Spinal cord (tissue), 10 donors: ENCODE results near the gene IGHMBP2. TPM values are rescaled to one million over a fixed set of nuclear protein-coding genes. Genes with fewer than 3 reads are reported as not detected.

Experiments used
- DNase-seq, 6 donors: peaks; one replicate each; pipeline versions ENCODE4 v3.0.0 to v3.0.0-alpha.2; 2013 to 2015; ENCODE audit warnings: low spot score in 6 of 6, low read depth in 4 of 6
- H3K27ac ChIP-seq: one replicate; pipeline ENCODE4 v1.5.1; 2013; ENCODE audit warnings: low read depth, low read length, control low read depth
- H3K27me3 ChIP-seq: one replicate; pipeline ENCODE4 v1.6.1; 2013; ENCODE audit warnings: low read length; ENCODE audit not compliant: control insufficient read depth, insufficient read depth
- H3K36me3 ChIP-seq: one replicate; pipeline ENCODE4 v1.6.1; 2013; ENCODE audit warnings: low read length; ENCODE audit not compliant: control insufficient read depth, insufficient read depth
- H3K4me1 ChIP-seq: one replicate; pipeline ENCODE4 v1.6.1; 2013; ENCODE audit warnings: low read length; ENCODE audit not compliant: control insufficient read depth, insufficient read depth
- H3K4me3 ChIP-seq: one replicate; pipeline ENCODE4 v1.5.1; 2013; ENCODE audit warnings: low read depth, low read length, control low read depth
- H3K9me3 ChIP-seq: one replicate; pipeline ENCODE4 v1.6.1; 2013; ENCODE audit warnings: low read length; ENCODE audit not compliant: control insufficient read depth, insufficient read depth
- WGBS: methylation state at CpG from one replicate; pipeline ENCODE4 v1.1.5; 2013; ENCODE audit warnings: missing lambda C conversion rate; ENCODE audit not compliant: insufficient coverage; 5-methylcytosine and 5-hydroxymethylcytosine counted together
- polyA plus RNA-seq, 2 donors: library from polyadenylated mRNA; unstranded; fragments of 120-200 nt; gene quantifications; one replicate each; pipeline ENCODE4 v1.2.1, GENCODE V29; 2013; ENCODE audit not compliant: insufficient read length in 2 of 2
- total RNA-seq, 2 donors: library from RNA; depleted of rRNA in 1 of 2; stranded (reverse); fragments of 120-200 nt in 1 of 2; fragments of >200 nt in 1 of 2; gene quantifications; one replicate each; pipeline versions ENCODE4 v1.2.3 to v1.2.4, GENCODE V29; 2013 to 2014
- donor health status: healthy.

IGHMBP2 gene
- total and polyA plus RNA-seq, 4 donors: 11.4 to 28.1 (median 16.0) TPM

GRCh38 chr11:68947151-68947550 is 43.5 kb downstream of the IGHMBP2 start:
- no peak for DNase-seq
- no peak overlapping the region for H3K27ac ChIP-seq
- no peaks in the 10 kb centered on the region for H3K9me3 ChIP-seq
- peaks cover 18% of the 10 kb centered on the region for H3K4me1 ChIP-seq
- no peaks in the 10 kb centered on the region for H3K27me3 ChIP-seq
- peaks cover 2% of the 10 kb centered on the region for H3K36me3 ChIP-seq
- WGBS: 85% methylated on average over 11 of the region's 11 CpGs
- no peak overlapping the region for H3K4me3 ChIP-seq

GRCh38 chr11:68948496-68948895 is 44.8 kb downstream of the IGHMBP2 start:
- H3K36me3 ChIP-seq: no peaks in the 10 kb centered on the region
- H3K27me3 ChIP-seq: no peaks in the 10 kb centered on the region
- no peaks in the 10 kb centered on the region for H3K9me3 ChIP-seq
- 86% methylated on average over 1 of the region's 2 CpGs for WGBS
- H3K27ac ChIP-seq: no peak overlapping the region
- H3K4me3 ChIP-seq: no peak overlapping the region
- peaks cover 13% of the 10 kb centered on the region for H3K4me1 ChIP-seq
- no peak for DNase-seq

GRCh38 chr11:68948935-68949334 is 45.2 kb downstream of the IGHMBP2 start:
- no peak overlapping the region for H3K27ac ChIP-seq
- whole genome bisulfite sequencing: 67% methylated on average over 6 of the region's 17 CpGs
- H3K27me3 ChIP-seq: no peaks in the 10 kb centered on the region
- H3K9me3 ChIP-seq: no peaks in the 10 kb centered on the region
- H3K4me1 ChIP-seq: peaks cover 13% of the 10 kb centered on the region
- H3K4me3 ChIP-seq: no peak overlapping the region
- H3K36me3 ChIP-seq: no peaks in the 10 kb centered on the region
- peak in 1 of 6 donors; percentile 89 for DNase-seq

GRCh38 chr11:68950270-68950669 is 46.6 kb downstream of the IGHMBP2 start:
- no peak overlapping the region for H3K4me3 ChIP-seq
- WGBS: 51% methylated on average over 3 of the region's 5 CpGs
- peak in 1 of 6 donors; percentile 5 for DNase-seq
- peaks cover 18% of the 10 kb centered on the region for H3K4me1 ChIP-seq
- no peaks in the 10 kb centered on the region for H3K36me3 ChIP-seq
- H3K9me3 ChIP-seq: no peaks in the 10 kb centered on the region
- H3K27me3 ChIP-seq: no peaks in the 10 kb centered on the region
- no peak overlapping the region for H3K27ac ChIP-seq

GRCh38 chr11:68950762-68951161 is 47.1 kb downstream of the IGHMBP2 start:
- H3K36me3 ChIP-seq: no peaks in the 10 kb centered on the region
- no peak overlapping the region for H3K4me3 ChIP-seq
- no peak overlapping the region for H3K27ac ChIP-seq
- 43% methylated on average over 9 of the region's 9 CpGs for WGBS
- no peak for DNase-seq
- H3K9me3 ChIP-seq: no peaks in the 10 kb centered on the region
- peaks cover 23% of the 10 kb centered on the region for H3K4me1 ChIP-seq
- no peaks in the 10 kb centered on the region for H3K27me3 ChIP-seq

GRCh38 chr11:68954836-68955606 is 51.3 kb downstream of the IGHMBP2 start:
- H3K27me3 ChIP-seq: no peaks in the 10 kb centered on the region
- peak in 2 of 6 donors; percentile 16 to 46 for DNase-seq
- no peaks in the 10 kb centered on the region for H3K9me3 ChIP-seq
- H3K4me1 ChIP-seq: peaks cover 20% of the 10 kb centered on the region
- H3K36me3 ChIP-seq: no peaks in the 10 kb centered on the region
- WGBS: 22% methylated on average over 27 of the region's 30 CpGs
- H3K4me3 ChIP-seq: no peak overlapping the region
- no peak overlapping the region for H3K27ac ChIP-seq

- Histone ChIP-seq H3K27me3 (no peaks in the 10 kb centered on the region), H3K36me3 (no peaks in the 10 kb centered on the region), H3K4me1 (peaks cover 20% of the 10 kb centered on the region), H3K9me3 (no peaks in the 10 kb centered on the region), H3K27ac (no peak overlapping the region), H3K4me3 (no peak overlapping the region)
- WGBS: 27% methylated on average over 2 of the region's 5 CpGs
- no peak for DNase-seq
Observed at GRCh38 chr11:68955607-68955958, 51.9 kb downstream of the IGHMBP2 start.

- no CpG with 5 or more reads among the region's 12 CpGs for WGBS
- no peak overlapping the region for H3K27ac ChIP-seq
- H3K27me3 ChIP-seq: no peaks in the 10 kb centered on the region
- H3K36me3 ChIP-seq: no peaks in the 10 kb centered on the region
- no peak overlapping the region for H3K4me3 ChIP-seq
- H3K9me3 ChIP-seq: no peaks in the 10 kb centered on the region
- no peak for DNase-seq
- peaks cover 20% of the 10 kb centered on the region for H3K4me1 ChIP-seq
Observed at GRCh38 chr11:68956142-68956541, 52.5 kb downstream of the IGHMBP2 start.

GRCh38 chr11:68956547-68957254 is 53.0 kb downstream of the IGHMBP2 start:
- Histone ChIP-seq H3K4me3 (no peak overlapping the region), H3K9me3 (no peaks in the 10 kb centered on the region), H3K36me3 (no peaks in the 10 kb centered on the region), H3K27ac (no peak overlapping the region), H3K4me1 (peaks cover 20% of the 10 kb centered on the region), H3K27me3 (no peaks in the 10 kb centered on the region)
- DNase-seq: no peak
- 95% methylated on average over 8 of the region's 12 CpGs for WGBS

- Histone ChIP-seq H3K4me3 (no peak overlapping the region), H3K27ac (no peak overlapping the region), H3K4me1 (peaks cover 20% of the 10 kb centered on the region), H3K27me3 (no peaks in the 10 kb centered on the region), H3K9me3 (no peaks in the 10 kb centered on the region), H3K36me3 (no peaks in the 10 kb centered on the region)
- DNase-seq: no peak
- 76% methylated on average over 2 of the region's 9 CpGs for WGBS
Observed at GRCh38 chr11:68958211-68958610, 54.5 kb downstream of the IGHMBP2 start.
